SKM-1 treated with dmso at 0.1 percent for 144 hours (cell line): ENCODE results near the gene NPHP1.
"Not testable (repeated sequence)": the region's sequence is repeated elsewhere in the genome, so short reads cannot be mapped to it uniquely, and the experiment has no call there.

Experiments used
- DNase-seq: peaks from one replicate; lab custom pipeline; 2025; ENCODE audit not compliant: unreplicated experiment; lab: John Stamatoyannopoulos, UW

Gene NPHP1

DNA sequence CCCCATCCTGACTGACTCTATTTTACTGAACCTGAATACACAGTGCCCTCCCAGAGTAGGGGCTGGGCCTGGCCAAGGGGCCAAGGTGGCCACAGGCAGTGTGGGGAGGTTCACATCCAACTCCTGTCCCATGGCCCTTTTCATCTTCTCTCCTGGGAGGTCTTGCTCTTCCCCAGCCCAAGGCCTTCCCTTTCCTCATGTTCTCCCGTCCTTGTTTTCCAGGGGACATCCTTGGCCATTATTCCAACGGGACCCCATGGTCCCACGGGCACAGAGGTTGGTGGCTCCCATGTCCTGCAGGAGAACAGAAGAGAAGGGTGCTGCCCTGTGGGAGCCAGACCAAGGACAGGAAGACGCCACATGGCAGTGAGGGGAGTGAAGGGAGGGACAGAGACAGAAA is 99.6 kb downstream of the NPHP1 start:
- DNase-seq, result no peak

DNA sequence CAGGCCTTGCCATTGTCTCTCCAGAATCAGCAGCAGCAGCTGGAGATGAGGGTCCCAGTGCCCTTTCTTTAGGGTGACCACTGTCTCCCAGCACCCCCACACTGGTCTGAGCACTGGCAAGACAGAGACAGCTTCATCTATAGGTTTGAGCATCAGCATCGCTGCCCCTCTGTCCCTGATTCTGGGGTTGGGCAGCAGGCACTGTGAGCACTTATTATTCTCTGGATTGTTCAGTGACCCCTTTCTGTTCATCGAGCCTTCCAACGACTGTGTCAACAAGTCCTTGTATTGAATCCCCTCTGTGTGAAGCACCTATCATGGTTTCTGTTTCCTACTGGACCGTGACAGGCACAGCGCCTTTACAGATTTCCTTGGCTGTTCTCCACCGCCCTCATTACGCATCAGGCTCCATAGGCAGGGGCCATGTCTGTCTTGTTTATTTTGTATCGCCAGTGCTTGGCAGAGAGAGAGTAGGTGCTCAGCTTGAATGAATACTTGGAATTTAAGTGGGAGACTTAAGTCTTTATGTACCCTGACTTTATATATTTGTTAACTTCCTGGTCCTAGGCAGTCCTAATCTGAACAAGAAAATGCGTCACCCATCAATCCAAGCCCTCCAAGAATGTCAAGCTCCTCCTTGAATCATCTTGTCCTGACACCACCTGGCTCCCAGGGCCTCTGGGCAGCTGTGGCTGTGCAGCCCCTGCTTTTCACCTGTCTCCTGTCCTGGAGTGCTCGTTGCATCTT is 100.6 kb downstream of the NPHP1 start:
- no peak for DNase-seq

DNA sequence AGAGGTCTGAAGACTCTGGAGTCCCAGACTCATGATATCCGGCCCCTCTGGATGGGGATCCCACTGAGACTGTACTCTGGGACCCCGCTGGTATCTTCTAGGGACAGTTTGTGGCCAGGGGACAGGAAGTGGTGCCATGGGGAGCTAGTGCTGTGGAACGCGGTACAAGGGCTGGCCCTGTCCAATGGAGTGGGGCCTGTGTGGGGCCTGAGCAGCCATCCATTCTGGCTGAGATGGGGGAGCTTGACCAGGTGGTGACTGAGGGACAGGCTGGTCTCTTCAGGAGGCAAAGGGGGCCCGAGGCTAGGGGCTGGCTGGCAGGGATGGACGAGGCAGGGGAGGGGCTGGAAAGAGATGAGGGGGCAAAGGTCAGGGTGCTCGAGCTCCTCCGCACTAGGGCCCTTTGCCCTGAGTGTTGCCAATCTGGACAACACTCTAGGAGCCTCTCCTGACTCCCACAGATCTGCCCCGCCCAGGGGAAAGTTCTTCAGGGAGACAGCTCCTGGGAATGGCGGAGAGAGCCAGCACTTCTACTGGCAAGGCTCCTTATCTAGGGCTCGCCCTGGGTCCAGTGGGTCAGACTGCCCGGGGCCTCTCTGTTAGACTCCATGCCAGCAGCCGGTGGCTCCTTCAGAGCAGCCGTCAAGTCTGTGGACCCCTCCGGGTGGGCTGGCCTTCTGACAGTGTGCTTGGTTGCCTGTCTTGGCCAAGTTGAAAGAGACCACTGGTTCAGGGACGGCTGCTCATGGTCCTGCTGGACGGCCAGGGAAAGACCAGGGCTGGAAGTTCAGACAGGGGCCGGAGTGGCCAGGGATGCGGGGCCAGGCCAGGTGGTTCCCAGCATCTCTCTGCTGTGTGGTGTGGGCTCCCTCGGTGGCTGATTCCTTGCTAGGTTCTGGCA is 101.5 kb downstream of the NPHP1 start:
- no peak for DNase-seq

- no peak for DNase-seq
Measured at GRCh38 chr2:110101901-110102803, 102.7 kb downstream of the NPHP1 start.

DNA sequence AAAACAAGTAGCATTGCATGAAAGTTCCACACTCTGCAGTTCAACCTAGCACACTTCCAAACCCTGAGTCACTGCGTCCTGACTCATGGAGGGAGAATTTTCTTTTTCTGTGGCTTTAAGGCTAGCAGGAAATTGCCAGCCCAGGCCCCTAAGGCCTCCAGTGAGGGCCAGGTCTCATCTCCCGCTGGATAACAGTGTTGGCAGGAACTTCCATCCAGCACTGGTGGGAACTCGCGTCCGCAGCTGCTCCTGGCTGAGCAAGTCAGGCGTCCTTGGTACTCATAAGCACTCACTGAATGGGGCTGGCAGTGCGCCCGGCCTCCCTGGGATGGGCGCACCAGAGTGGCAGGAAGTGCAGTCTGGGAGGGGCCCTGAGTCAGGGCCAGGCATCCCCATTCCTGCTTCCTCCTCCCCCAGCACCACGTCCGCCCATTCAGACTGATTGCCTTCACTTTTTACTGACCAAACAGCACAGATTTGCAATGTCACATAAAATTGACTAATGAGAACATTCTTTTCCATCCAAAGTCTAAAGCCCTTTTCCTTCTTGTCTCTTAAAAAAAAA is 103.5 kb downstream of the NPHP1 start:
- no peak for DNase-seq

- not testable (repeated sequence) for DNase-seq
Measured at GRCh38 chr2:110100880-110101279, 103.9 kb downstream of the NPHP1 start.

DNA sequence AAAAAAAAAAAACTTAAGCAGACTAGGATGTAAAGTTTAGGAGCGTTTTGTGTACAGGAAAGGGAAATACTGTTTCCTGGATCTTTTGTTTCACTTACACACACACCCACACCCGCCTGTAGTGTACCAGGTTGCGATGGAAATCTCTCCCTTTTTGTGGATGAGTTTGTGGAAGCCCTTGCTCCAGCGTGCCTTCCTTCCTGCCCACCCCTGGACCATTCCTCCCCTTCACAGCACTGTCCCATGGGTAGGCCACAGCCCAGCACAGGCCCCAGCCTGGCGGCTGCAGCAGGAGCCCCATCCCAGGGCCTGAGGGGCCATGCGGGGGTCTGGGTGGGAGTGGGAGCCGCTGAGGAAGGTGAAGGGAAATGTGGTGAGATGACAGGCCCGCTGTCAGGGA is 104.3 kb downstream of the NPHP1 start:
- no peak for DNase-seq

GRCh38 chr2:110099471-110100225 is 105.2 kb downstream of the NPHP1 start:
- DNase-seq, result no peak

DNA sequence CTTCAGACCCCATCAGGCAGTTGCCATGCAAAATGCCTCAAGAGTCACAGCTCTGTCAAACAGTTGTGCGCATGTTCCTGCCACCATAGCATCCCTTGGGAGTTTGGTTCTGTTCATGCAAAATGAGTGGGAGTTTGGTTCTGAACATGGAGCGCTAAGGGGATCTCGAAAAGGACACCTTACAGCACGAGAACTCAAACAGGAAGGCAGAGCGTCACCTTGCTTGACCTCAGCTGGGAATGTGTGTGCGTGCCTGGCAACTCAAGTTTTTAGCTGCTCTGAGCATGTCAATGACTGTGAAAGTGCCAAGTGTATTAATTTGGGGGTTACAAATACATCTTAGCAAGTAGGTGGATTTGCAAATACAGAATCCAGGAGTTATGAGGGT is 105.8 kb downstream of the NPHP1 start:
- no peak for DNase-seq

GRCh38 chr2:110097506-110098220 is 107.2 kb downstream of the NPHP1 start:
- no peak for DNase-seq

- no peak for DNase-seq
Measured at GRCh38 chr2:110095994-110096633, 108.7 kb downstream of the NPHP1 start.

GRCh38 chr2:110094884-110095534 is 109.8 kb downstream of the NPHP1 start:
- DNase-seq, result not testable (repeated sequence)

- DNase-seq, result not testable (repeated sequence)
Measured at GRCh38 chr2:110093924-110094323, 110.9 kb downstream of the NPHP1 start.

DNA sequence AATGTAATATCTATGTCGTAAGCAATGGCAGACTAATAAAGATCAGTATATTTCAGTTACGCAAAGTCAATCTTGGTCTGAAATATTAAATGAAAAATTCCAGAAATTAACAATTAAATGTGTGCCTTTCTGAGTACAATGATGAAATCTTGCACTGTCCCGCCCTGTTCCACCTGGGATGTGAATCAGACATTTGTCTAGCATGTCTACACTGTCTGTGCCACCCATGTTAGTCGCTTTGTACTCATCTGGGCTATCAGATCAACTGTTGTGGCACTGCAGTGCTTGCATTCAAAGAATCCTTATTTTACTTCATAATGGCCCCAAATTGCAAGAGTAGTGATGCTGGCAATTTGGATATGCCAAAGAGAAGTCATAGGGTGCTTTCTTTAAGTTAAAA is 114.6 kb downstream of the NPHP1 start:
- not testable (repeated sequence) for DNase-seq

DNA sequence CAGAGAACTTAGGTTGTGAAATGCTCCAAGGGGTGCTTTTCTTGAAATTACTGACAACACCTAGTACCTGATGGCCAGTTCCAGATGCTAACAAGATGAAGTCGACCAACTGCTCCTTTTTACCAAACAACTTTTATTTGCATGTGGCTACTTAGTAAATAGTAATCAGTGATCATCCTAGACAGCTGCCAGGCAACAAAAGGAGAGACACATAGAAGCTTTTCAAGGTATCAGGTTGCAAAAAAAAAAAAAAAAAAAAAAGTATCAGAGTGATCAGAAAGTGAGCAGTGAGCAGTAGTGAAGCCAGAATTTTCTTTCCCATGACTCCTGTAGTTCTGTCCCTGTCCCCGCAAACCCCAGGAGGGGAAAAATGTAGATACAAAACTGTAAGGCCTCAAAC is 121.1 kb downstream of the NPHP1 start:
- not testable (repeated sequence) for DNase-seq

DNA sequence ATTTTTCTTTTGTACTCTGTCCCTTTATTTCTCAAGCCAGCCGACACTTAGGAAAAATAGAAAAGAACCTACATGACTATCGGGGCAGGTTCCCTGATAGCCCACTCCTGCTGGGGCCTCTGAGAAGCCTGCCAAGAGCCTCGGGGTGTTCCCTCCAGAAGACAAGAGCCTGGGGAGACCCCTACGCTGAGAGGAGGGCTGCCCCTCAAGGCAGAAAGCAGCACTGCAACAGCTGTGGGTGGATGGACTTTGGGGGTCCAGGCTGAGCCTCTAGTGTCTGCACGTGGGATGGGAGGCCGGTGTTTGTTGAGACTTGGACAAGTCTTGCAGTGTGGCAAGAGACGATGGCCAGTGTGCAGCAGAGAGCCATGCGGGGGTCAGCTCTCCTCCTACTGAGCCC is 121.7 kb downstream of the NPHP1 start:
- DNase-seq, result not testable (repeated sequence)

DNA sequence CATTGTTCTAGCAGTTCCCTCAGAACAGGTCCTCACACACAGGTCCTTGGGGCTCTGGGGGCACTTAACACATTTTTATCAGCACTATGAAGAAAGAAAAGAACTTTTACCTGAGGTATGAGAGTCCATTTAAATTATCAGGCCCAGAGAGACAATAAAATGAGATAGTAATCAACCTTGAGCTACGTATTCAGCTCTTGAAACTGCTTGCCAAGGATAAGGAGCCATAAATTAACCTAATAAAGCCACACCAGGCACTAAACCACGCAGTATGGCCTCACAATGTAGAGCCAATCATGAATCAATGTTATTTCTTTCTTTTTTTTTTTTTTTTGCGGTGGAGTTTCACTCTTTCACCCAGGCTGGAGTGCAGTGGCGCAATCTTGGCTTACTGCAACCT is 126.7 kb downstream of the NPHP1 start:
- not testable (repeated sequence) for DNase-seq

GRCh38 chr2:110075896-110076295 is 128.9 kb downstream of the NPHP1 start:
- not testable (repeated sequence) for DNase-seq
